Esophagus muscularis mucosa (tissue), 4 donors: ENCODE measurements around the gene DNAJB12.

Experiments used
- EP300 ChIP-seq: sonication (generic); formaldehyde crosslinking; IDR thresholded peaks from one replicate; pipeline ENCODE4 v1.6.1; 2017; ENCODE audit warnings: antibody characterized with exemption
- POLR2A ChIP-seq: fragments of 450-650 bp; IDR thresholded peaks from one replicate; pipeline ENCODE4 v1.6.1; 2017; ENCODE audit warnings: antibody characterized with exemption, moderate library complexity, mild to moderate bottlenecking, low read depth
- POLR2AphosphoS5 ChIP-seq, 2 donors: sonication (generic); formaldehyde crosslinking; IDR thresholded peaks; one replicate each; pipeline ENCODE4 v1.6.1; 2017; ENCODE audit warnings: antibody characterized with exemption in 2 of 2
- TF ChIP-seq, protein P1 (sequence below), 3 experiments: fragments of 200-600 bp in 2 of 3; fragments of 450-650 bp in 1 of 3; sonication (generic) in 2 of 3; IDR thresholded peaks; one replicate each; pipeline ENCODE4 v1.5.1; 2017 to 2019; ENCODE audit warnings: antibody characterized with exemption in 3 of 3, mild to moderate bottlenecking in 2 of 3, moderate library complexity in 1 of 3

DNA sequence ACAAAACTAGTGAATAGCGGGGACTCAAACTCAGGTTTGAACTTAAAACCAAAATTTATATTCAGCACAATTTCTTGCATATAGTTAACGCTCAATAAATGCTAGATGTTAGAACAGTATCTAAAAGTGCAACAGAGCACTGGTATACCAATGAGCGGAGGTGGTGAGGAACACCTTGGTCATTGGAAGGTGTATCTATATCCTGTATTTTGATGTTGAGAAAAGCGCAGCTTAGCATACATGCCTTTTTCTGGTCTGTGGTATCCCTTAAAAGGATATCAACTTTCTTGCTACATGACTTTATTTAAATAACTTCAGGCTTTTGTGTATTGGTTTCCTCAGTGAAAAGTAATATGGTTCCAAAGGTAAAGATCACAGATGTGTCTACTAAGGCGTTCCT is 33.3 kb upstream of the DNAJB12 start:
- TF ChIP-seq POLR2A, result no peak
- TF ChIP-seq, protein P1, sequence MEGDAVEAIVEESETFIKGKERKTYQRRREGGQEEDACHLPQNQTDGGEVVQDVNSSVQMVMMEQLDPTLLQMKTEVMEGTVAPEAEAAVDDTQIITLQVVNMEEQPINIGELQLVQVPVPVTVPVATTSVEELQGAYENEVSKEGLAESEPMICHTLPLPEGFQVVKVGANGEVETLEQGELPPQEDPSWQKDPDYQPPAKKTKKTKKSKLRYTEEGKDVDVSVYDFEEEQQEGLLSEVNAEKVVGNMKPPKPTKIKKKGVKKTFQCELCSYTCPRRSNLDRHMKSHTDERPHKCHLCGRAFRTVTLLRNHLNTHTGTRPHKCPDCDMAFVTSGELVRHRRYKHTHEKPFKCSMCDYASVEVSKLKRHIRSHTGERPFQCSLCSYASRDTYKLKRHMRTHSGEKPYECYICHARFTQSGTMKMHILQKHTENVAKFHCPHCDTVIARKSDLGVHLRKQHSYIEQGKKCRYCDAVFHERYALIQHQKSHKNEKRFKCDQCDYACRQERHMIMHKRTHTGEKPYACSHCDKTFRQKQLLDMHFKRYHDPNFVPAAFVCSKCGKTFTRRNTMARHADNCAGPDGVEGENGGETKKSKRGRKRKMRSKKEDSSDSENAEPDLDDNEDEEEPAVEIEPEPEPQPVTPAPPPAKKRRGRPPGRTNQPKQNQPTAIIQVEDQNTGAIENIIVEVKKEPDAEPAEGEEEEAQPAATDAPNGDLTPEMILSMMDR (IDR thresholded peaks at IDR 0.05), result no peak
- no peak for TF ChIP-seq EP300
- TF ChIP-seq POLR2AphosphoS5 (IDR thresholded peaks at IDR 0.05), result no peak
